IPS-18c (cell line): Measurements from ENCODE around the gene DOK4.

Experiments used
- H3K4me3 ChIP-seq: 2 replicates; pipeline ENCODE4 v1.7.0; 2013; ENCODE audit warnings: low read depth, mild to moderate bottlenecking, low read length, moderate library complexity; ENCODE audit not compliant: insufficient read depth
- H3K9me3 ChIP-seq: one replicate; pipeline ENCODE4 v1.6.1; 2013; ENCODE audit warnings: mild to moderate bottlenecking, low read length, moderate library complexity; ENCODE audit not compliant: control insufficient read depth, insufficient read depth

The DOK4 gene

GRCh38 chr16:57527027-57527426 lies 40.7 kb upstream of the DOK4 start:
- Histone ChIP-seq H3K9me3 (no peaks in the 10 kb centered on the region), H3K4me3 (no peak overlapping the region)

GRCh38 chr16:57526498-57526897 lies 40.2 kb upstream of the DOK4 start:
- no peak overlapping the region for H3K4me3 ChIP-seq
- H3K9me3 ChIP-seq, result no peaks in the 10 kb centered on the region

- no peaks in the 10 kb centered on the region for H3K9me3 ChIP-seq
- H3K4me3 ChIP-seq, result no peak overlapping the region
Measured at GRCh38 chr16:57525761-57526160, 39.5 kb upstream of the DOK4 start.

- no peak overlapping the region for H3K4me3 ChIP-seq
- H3K9me3 ChIP-seq, result no peaks in the 10 kb centered on the region
Measured at GRCh38 chr16:57522960-57523359, 36.7 kb upstream of the DOK4 start.

- Histone ChIP-seq H3K4me3 (no peak overlapping the region), H3K9me3 (no peaks in the 10 kb centered on the region)
Measured at GRCh38 chr16:57519796-57520360, 33.6 kb upstream of the DOK4 start.

GRCh38 chr16:57518922-57519321 lies 32.6 kb upstream of the DOK4 start:
- no peak overlapping the region for H3K4me3 ChIP-seq
- no peaks in the 10 kb centered on the region for H3K9me3 ChIP-seq

- Histone ChIP-seq H3K9me3 (no peaks in the 10 kb centered on the region), H3K4me3 (no peak overlapping the region)
Measured at GRCh38 chr16:57518520-57518919, 32.2 kb upstream of the DOK4 start.

- H3K4me3 ChIP-seq, result no peak overlapping the region
- no peaks in the 10 kb centered on the region for H3K9me3 ChIP-seq
Measured at GRCh38 chr16:57517397-57518367, 31.4 kb upstream of the DOK4 start.

- no peak overlapping the region for H3K4me3 ChIP-seq
Measured at GRCh38 chr16:57516773-57517172, 30.5 kb upstream of the DOK4 start.

GRCh38 chr16:57516176-57516725 lies 30.0 kb upstream of the DOK4 start:
- no peak overlapping the region for H3K4me3 ChIP-seq
- H3K9me3 ChIP-seq, result no peaks in the 10 kb centered on the region

More at GRCh38 chr16:57516773-57517172, 30.5 kb upstream of the DOK4 start:
- no peaks in the 10 kb centered on the region for H3K9me3 ChIP-seq

GRCh38 chr16:57514791-57515600 lies 28.7 kb upstream of the DOK4 start:
- H3K9me3 ChIP-seq, result no peaks in the 10 kb centered on the region
- H3K4me3 ChIP-seq, result no peak overlapping the region

- no peaks in the 10 kb centered on the region for H3K9me3 ChIP-seq
- no peak overlapping the region for H3K4me3 ChIP-seq
Measured at GRCh38 chr16:57514371-57514770, 28.1 kb upstream of the DOK4 start.

- Histone ChIP-seq H3K9me3 (no peaks in the 10 kb centered on the region), H3K4me3 (no peak overlapping the region)
Measured at GRCh38 chr16:57513371-57514102, 27.2 kb upstream of the DOK4 start.

GRCh38 chr16:57512296-57513001 lies 26.2 kb upstream of the DOK4 start:
- H3K4me3 ChIP-seq, result no peak overlapping the region
- H3K9me3 ChIP-seq, result no peaks in the 10 kb centered on the region

GRCh38 chr16:57510016-57510871 lies 24.0 kb upstream of the DOK4 start:
- Histone ChIP-seq H3K9me3 (no peaks in the 10 kb centered on the region), H3K4me3 (no peak overlapping the region)
